K562 (cell line): Measurements from ENCODE around the gene DNMT3A. TPM values are rescaled to one million over a fixed set of nuclear protein-coding genes. Genes with fewer than 3 reads are reported as not detected.
A peak's percentile ranks its signal among the peaks of the same experiment; 100 is the strongest.

Source experiments
- PHF8 ChIP-seq: fragments of 200-600 bp; sonication (generic); IDR thresholded peaks from 2 replicates; pipeline ENCODE4 v1.6.1; 2012; ENCODE audit warnings: mixed run types, mild to moderate bottlenecking, inconsistent platforms, low read length, moderate library complexity, borderline replicate concordance
- RAD21 ChIP-seq, 2 experiments: fragments of 250-450 bp in 1 of 2; fragments of 450-650 bp in 1 of 2; sonication (Bioruptor Pico) in 1 of 2; formaldehyde crosslinking in 1 of 2; IDR thresholded peaks in 1 of 2; conservative IDR thresholded peaks in 1 of 2; 2 replicates each; pipeline versions ENCODE4 v1.4.0 to v1.8.0; 2020 to 2022; ENCODE audit warnings: mild to moderate bottlenecking in 2 of 2, moderate library complexity in 1 of 2
- polyA plus RNA-seq, 8 experiments: library from polyadenylated mRNA; depleted of rRNA in 4 of 8; stranded (reverse) in 5 of 8; unstranded in 3 of 8; fragments of >200 nt; fragmentation: Nextera tagmentation in 2 of 8; fragmentation: Illumina TruSeq in 1 of 8; extraction: Ambion mirVana in 2 of 8; extraction: Trizol in 1 of 8; gene quantifications; 2 replicates each; pipeline versions ENCODE4 v1.2.1 to v1.2.3, GENCODE V29; 2011 to 2014; ENCODE audit warnings: inconsistent platforms in 1 of 8, missing spikeins in 1 of 8
- total RNA-seq, 7 experiments: library from RNA; depleted of rRNA in 6 of 7; stranded (reverse); fragments of >200 nt in 6 of 7; fragmentation: Illumina TruSeq in 2 of 7; extraction: Trizol in 2 of 7; gene quantifications; 2 replicates each; pipeline versions ENCODE4 v1.2.1 to v1.2.3, GENCODE V29; 2011 to 2021; ENCODE audit warnings: low replicate concordance in 1 of 7
- TF ChIP-seq, protein P1 (sequence below): fragments of 250-450 bp; sonication (Bioruptor Pico); IDR thresholded peaks from 2 replicates; pipeline ENCODE4 v1.8.0; 2021; ENCODE audit warnings: mild to moderate bottlenecking, moderate library complexity
- TF ChIP-seq, protein P2 (sequence below): fragments of 450-650 bp; IDR thresholded peaks from 2 replicates; pipeline ENCODE4 v1.6.1; 2017; ENCODE audit warnings: antibody characterized with exemption
- TF ChIP-seq, protein P3 (sequence below): fragments of 450-650 bp; formaldehyde crosslinking; IDR thresholded peaks from 2 replicates; pipeline ENCODE4 v1.4.0; 2020; ENCODE audit warnings: mild to moderate bottlenecking, mixed read lengths

The DNMT3A gene
- total and polyA plus RNA-seq, 9 of the 15 experiments (the other 6 are each of a cell fraction or from before 2014, with no cell fraction given), result 3.0 to 16.0 (median 6.1) TPM

DNA sequence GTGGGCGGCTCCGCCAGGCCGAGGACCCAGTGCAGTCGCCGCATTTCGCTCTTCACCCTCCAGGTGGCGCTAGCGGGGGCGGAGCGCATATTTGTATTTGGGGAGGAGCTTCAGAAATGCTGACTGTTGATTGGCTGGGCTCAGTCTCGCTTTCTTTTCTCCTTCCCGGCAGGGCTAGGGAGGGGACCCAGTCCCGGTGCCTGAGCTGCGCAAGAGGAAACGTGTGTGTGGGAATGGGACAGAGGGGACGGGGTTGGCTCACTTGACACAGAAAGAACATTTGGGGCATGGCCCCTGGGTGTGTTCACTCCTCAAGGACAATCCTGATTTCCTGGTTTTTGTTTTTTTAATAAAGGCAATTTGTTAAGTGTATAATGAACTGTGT is 20.3 kb upstream of the DNMT3A start (continued):
- TF ChIP-seq, protein P1, sequence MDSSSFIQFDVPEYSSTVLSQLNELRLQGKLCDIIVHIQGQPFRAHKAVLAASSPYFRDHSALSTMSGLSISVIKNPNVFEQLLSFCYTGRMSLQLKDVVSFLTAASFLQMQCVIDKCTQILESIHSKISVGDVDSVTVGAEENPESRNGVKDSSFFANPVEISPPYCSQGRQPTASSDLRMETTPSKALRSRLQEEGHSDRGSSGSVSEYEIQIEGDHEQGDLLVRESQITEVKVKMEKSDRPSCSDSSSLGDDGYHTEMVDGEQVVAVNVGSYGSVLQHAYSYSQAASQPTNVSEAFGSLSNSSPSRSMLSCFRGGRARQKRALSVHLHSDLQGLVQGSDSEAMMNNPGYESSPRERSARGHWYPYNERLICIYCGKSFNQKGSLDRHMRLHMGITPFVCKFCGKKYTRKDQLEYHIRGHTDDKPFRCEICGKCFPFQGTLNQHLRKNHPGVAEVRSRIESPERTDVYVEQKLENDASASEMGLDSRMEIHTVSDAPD, result no peak
- TF ChIP-seq, protein P2, sequence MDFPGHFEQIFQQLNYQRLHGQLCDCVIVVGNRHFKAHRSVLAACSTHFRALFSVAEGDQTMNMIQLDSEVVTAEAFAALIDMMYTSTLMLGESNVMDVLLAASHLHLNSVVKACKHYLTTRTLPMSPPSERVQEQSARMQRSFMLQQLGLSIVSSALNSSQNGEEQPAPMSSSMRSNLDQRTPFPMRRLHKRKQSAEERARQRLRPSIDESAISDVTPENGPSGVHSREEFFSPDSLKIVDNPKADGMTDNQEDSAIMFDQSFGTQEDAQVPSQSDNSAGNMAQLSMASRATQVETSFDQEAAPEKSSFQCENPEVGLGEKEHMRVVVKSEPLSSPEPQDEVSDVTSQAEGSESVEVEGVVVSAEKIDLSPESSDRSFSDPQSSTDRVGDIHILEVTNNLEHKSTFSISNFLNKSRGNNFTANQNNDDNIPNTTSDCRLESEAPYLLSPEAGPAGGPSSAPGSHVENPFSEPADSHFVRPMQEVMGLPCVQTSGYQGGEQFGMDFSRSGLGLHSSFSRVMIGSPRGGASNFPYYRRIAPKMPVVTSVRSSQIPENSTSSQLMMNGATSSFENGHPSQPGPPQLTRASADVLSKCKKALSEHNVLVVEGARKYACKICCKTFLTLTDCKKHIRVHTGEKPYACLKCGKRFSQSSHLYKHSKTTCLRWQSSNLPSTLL, result no peak
- peak; percentile 23; the same call in 1 of the 2 replicates for TF ChIP-seq PHF8
- TF ChIP-seq, protein P3, sequence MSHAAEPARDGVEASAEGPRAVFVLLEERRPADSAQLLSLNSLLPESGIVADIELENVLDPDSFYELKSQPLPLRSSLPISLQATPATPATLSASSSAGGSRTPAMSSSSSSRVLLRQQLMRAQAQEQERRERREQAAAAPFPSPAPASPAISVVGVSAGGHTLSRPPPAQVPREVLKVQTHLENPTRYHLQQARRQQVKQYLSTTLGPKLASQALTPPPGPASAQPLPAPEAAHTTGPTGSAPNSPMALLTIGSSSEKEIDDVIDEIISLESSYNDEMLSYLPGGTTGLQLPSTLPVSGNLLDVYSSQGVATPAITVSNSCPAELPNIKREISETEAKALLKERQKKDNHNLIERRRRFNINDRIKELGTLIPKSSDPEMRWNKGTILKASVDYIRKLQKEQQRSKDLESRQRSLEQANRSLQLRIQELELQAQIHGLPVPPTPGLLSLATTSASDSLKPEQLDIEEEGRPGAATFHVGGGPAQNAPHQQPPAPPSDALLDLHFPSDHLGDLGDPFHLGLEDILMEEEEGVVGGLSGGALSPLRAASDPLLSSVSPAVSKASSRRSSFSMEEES, result no peak
- TF ChIP-seq RAD21 (CRISPR knock-in tag; conservative IDR thresholded peaks at IDR 0.05 in 1 of 2, IDR thresholded peaks at IDR 0.05 in 1 of 2), result peak; percentile 21 to 37; a peak in 3 of 4 replicates
- TF ChIP-seq, all 486 proteins: peak for 55
